K562 (cell line): ENCODE data around the gene DNASE2. TPM values are rescaled to one million over a fixed set of nuclear protein-coding genes. Genes with fewer than 3 reads are reported as not detected.
A peak's percentile ranks its signal among the peaks of the same experiment; 100 is the strongest.

Experiments used
- ATF1 ChIP-seq, 2 experiments: fragments of 450-650 bp in 1 of 2; IDR thresholded peaks; 2 replicates each; pipeline ENCODE4 v1.6.1; 2016; ENCODE audit warnings: missing compliant biosample characterization in 1 of 2, missing genetic modification characterization in 1 of 2
- CREBBP ChIP-seq: IDR thresholded peaks from one replicate; pipeline ENCODE4 v1.6.1; 2012; ENCODE audit warnings: low read depth, mild to moderate bottlenecking, control low read depth, inconsistent platforms, low read length
- CXXC5 ChIP-seq: fragments of 250-450 bp; sonication (Bioruptor Pico); IDR thresholded peaks from 2 replicates; pipeline ENCODE4 v1.8.0; 2022; ENCODE audit warnings: inconsistent platforms, mild to moderate bottlenecking, moderate library complexity
- E2F4 ChIP-seq: sonication (generic); formaldehyde crosslinking; IDR thresholded peaks from 2 replicates; pipeline ENCODE4 v1.8.0; 2022; ENCODE audit warnings: mild to moderate bottlenecking, low read depth, missing genetic modification reagents
- EGR1 ChIP-seq: fragments of 450-650 bp; conservative IDR thresholded peaks from 2 replicates; pipeline ENCODE4 v1.6.1; 2017; ENCODE audit warnings: mild to moderate bottlenecking
- EP300 ChIP-seq: IDR thresholded peaks from 2 replicates; pipeline ENCODE4 v1.6.1; 2012; ENCODE audit warnings: low read length, improper control_type of control experiment
- GATAD2A ChIP-seq: fragments of 450-650 bp; IDR thresholded peaks from 2 replicates; pipeline ENCODE4 v1.6.1; 2017
- KAT7 ChIP-seq: sonication (generic); formaldehyde crosslinking; IDR thresholded peaks from 2 replicates; pipeline ENCODE4 v1.8.0; 2022; ENCODE audit warnings: missing genetic modification reagents, mild to moderate bottlenecking, borderline replicate concordance
- MAZ ChIP-seq, 2 experiments: fragments of 450-650 bp in 1 of 2; sonication (generic) in 1 of 2; formaldehyde crosslinking; IDR thresholded peaks in 1 of 2; conservative IDR thresholded peaks in 1 of 2; 2 replicates each; pipeline versions ENCODE4 v1.4.0 to v1.5.0; 2020; ENCODE audit warnings: mild to moderate bottlenecking in 1 of 2, missing genetic modification reagents in 1 of 2
- MXD1 ChIP-seq: fragments of 250-450 bp; sonication (Bioruptor Pico); IDR thresholded peaks from 2 replicates; pipeline ENCODE4 v1.8.0; 2021; ENCODE audit warnings: borderline replicate concordance, mild to moderate bottlenecking, moderate library complexity; ENCODE audit not compliant: poor library complexity, severe bottlenecking
- NCOA4 ChIP-seq: fragments of 450-650 bp; IDR thresholded peaks from 2 replicates; pipeline ENCODE4 v1.6.1; 2018; ENCODE audit warnings: mild to moderate bottlenecking; ENCODE audit not compliant: partially characterized antibody
- NCOA6 ChIP-seq: fragments of 450-650 bp; IDR thresholded peaks from 2 replicates; pipeline ENCODE4 v1.6.1; 2017; ENCODE audit warnings: mild to moderate bottlenecking
- NFIC ChIP-seq: fragments of 450-650 bp; IDR thresholded peaks from 2 replicates; pipeline ENCODE4 v1.6.1; 2017; ENCODE audit warnings: mild to moderate bottlenecking, inconsistent platforms
- POLR2A ChIP-seq: fragments of 450-650 bp; conservative IDR thresholded peaks from 2 replicates; pipeline ENCODE4 v1.6.1; 2016
- RCOR1 ChIP-seq, 2 experiments: IDR thresholded peaks; 2 replicates each; pipeline ENCODE4 v1.6.1; 2012; ENCODE audit warnings: low read depth in 2 of 2, low read length in 2 of 2, borderline replicate concordance in 1 of 2, improper control_type of control experiment in 1 of 2
- SIN3A ChIP-seq, 2 experiments: fragments of 150-350 bp in 1 of 2; IDR thresholded peaks; 2 replicates each; pipeline ENCODE4 v1.6.1; 2011 to 2016; ENCODE audit warnings: borderline replicate concordance in 2 of 2, low read depth in 2 of 2, low read length in 2 of 2, mild to moderate bottlenecking in 2 of 2, moderate library complexity in 2 of 2; ENCODE audit not compliant: control insufficient read depth in 1 of 2
- SMAD2 ChIP-seq: fragments of 150-350 bp; IDR thresholded peaks from 2 replicates; pipeline ENCODE4 v1.6.1; 2014; ENCODE audit warnings: low read depth, mild to moderate bottlenecking, low read length
- SP1 ChIP-seq: sonication (generic); formaldehyde crosslinking; IDR thresholded peaks from 2 replicates; pipeline ENCODE4 v1.8.1; 2022; ENCODE audit warnings: mild to moderate bottlenecking, missing genetic modification reagents
- SP2 ChIP-seq: IDR thresholded peaks from 2 replicates; pipeline ENCODE4 v1.6.1; 2011; ENCODE audit warnings: mild to moderate bottlenecking, low read depth, low read length, moderate library complexity; ENCODE audit not compliant: poor library complexity, severe bottlenecking; ENCODE audit errors: extremely low read depth
- TCF7L2 ChIP-seq: fragments of 150-350 bp; IDR thresholded peaks from 2 replicates; pipeline ENCODE4 v1.6.1; 2016; ENCODE audit warnings: low read depth, mild to moderate bottlenecking, low read length, moderate library complexity
- U2AF1 ChIP-seq: fragments of 200-400 bp; formaldehyde crosslinking; optimal IDR thresholded peaks from 2 replicates; pipeline ENCODE3; 2017; ENCODE audit warnings: mild to moderate bottlenecking, low read depth, low read length, moderate library complexity
- ZBTB17 ChIP-seq: fragments of 450-650 bp; formaldehyde crosslinking; IDR thresholded peaks from 2 replicates; pipeline ENCODE4 v1.4.0; 2020; ENCODE audit warnings: mild to moderate bottlenecking
- ZBTB9 ChIP-seq: fragments of 450-650 bp; formaldehyde crosslinking; IDR thresholded peaks from 2 replicates; pipeline ENCODE4 v1.4.0; 2020; ENCODE audit warnings: mild to moderate bottlenecking, moderate library complexity
- ZNF695 ChIP-seq: fragments of 450-650 bp; formaldehyde crosslinking; IDR thresholded peaks from 2 replicates; pipeline ENCODE4 v1.4.0; 2020; ENCODE audit warnings: mild to moderate bottlenecking, moderate library complexity
- polyA plus RNA-seq, 8 experiments: library from polyadenylated mRNA; depleted of rRNA in 4 of 8; stranded (reverse) in 5 of 8; unstranded in 3 of 8; fragments of >200 nt; fragmentation: Nextera tagmentation in 2 of 8; fragmentation: Illumina TruSeq in 1 of 8; extraction: Ambion mirVana in 2 of 8; extraction: Trizol in 1 of 8; gene quantifications; 2 replicates each; pipeline versions ENCODE4 v1.2.1 to v1.2.3, GENCODE V29; 2011 to 2014; ENCODE audit warnings: inconsistent platforms in 1 of 8, missing spikeins in 1 of 8
- total RNA-seq, 7 experiments: library from RNA; depleted of rRNA in 6 of 7; stranded (reverse); fragments of >200 nt in 6 of 7; fragmentation: Illumina TruSeq in 2 of 7; extraction: Trizol in 2 of 7; gene quantifications; 2 replicates each; pipeline versions ENCODE4 v1.2.1 to v1.2.3, GENCODE V29; 2011 to 2021; ENCODE audit warnings: low replicate concordance in 1 of 7

DNASE2 gene
- total and polyA plus RNA-seq, 9 of the 15 experiments (the other 6 are each of a cell fraction or from before 2014, with no cell fraction given) = 4.4 to 27.0 (median 20.2) TPM

GRCh38 chr19:12884926-12885748 is 3.9 kb upstream of the DNASE2 start (continued):
- 0 out of 2 replicates have a peak, but pooled peaks have one; percentile 18 for TF ChIP-seq TCF7L2
- peak; percentile 66; the same call in 1 of the 2 replicates for TF ChIP-seq GATAD2A
- peak in 1 of 2 experiments; percentile 57; a peak in 3 of 4 replicates for TF ChIP-seq MAZ (CRISPR knock-in tag; conservative IDR thresholded peaks at IDR 0.05 in 1 of 2, IDR thresholded peaks at IDR 0.05 in 1 of 2)
- no peak for TF ChIP-seq ATF1 (CRISPR knock-in tag; IDR thresholded peaks at IDR 0.05)
- peak; percentile 65; the same call in 1 of the 2 replicates for TF ChIP-seq ATF1 (tag; IDR thresholded peaks at IDR 0.05)
- peak; percentile 26 for TF ChIP-seq SP2
- TF ChIP-seq SMAD2 = no peak
- peak in 1 of 2 experiments; percentile 77; a peak in 2 of 4 replicates for TF ChIP-seq RCOR1 (IDR thresholded peaks at IDR 0.05; ENCODE audit: borderline replicate concordance in 1 of 2, low read depth in 2 of 2, low read length in 2 of 2)
- TF ChIP-seq U2AF1 = peak; percentile 98
- 0 out of 2 replicates have a peak, but pooled peaks have one; percentile 49 for TF ChIP-seq KAT7 (CRISPR knock-in tag)
- TF ChIP-seq ZBTB9 (CRISPR knock-in tag) = peak; percentile 70
- TF ChIP-seq EGR1 = peak; percentile 72
- TF ChIP-seq CREBBP = no peak
- peak; percentile 80 for TF ChIP-seq POLR2A
- peak; percentile 77 for TF ChIP-seq SP1 (CRISPR knock-in tag)
- peak; percentile 15 for TF ChIP-seq MXD1
- no peak for TF ChIP-seq NCOA6
- TF ChIP-seq E2F4 = peak; percentile 80; the same call in 1 of the 2 replicates
- TF ChIP-seq NFIC = peak; percentile 4; the same call in 1 of the 2 replicates
- TF ChIP-seq ZBTB17 (CRISPR knock-in tag) = peak; percentile 53; the same call in 1 of the 2 replicates
- TF ChIP-seq SIN3A (IDR thresholded peaks at IDR 0.05; ENCODE audit: borderline replicate concordance in 2 of 2, control insufficient read depth in 1 of 2, low read depth in 2 of 2, low read length in 2 of 2) = peak in 1 of 2 experiments; percentile 65; a peak in 2 of 4 replicates
- TF ChIP-seq NCOA4 = no peak
- TF ChIP-seq ZNF695 (CRISPR knock-in tag) = 0 out of 2 replicates have a peak, but pooled peaks have one; percentile 54
- TF ChIP-seq EP300 = peak; percentile 32; the same call in 1 of the 2 replicates
- peak; percentile 92 for TF ChIP-seq CXXC5
